HepG2 (cell line): ENCODE measurements around the gene PSMC4. TPM values are rescaled to one million over a fixed set of nuclear protein-coding genes. Genes with fewer than 3 reads are reported as not detected.

Source experiments
- ATAC-seq: fragments of 200-7000 bp; cut with Tn5 transposase; 3 replicates; pipeline ENCODE4 v1.9.1; 2020; ENCODE audit warnings: mild to moderate bottlenecking, moderate library complexity
- BruUV-seq: library from RNA; stranded (reverse); fragments of 400-500 nt; replicated peaks from 2 replicates; lab custom pipeline; 2021; lab: Mats Ljungman, UMichigan
- CTCF ChIA-PET: fragments of 300-600 bp; formaldehyde crosslinking; extraction: SDS; loops from one replicate; lab custom pipeline; 2021; ENCODE audit warnings: low total read pairs, inconsistent platforms, low intra/inter-chr PET ratio; lab: Yijun Ruan, JAX
- POLR2A ChIA-PET: fragments of 350-600 bp; sonication (Branson Sonifier 250); formaldehyde crosslinking; loops from one replicate; lab custom pipeline; 2020; ENCODE audit warnings: antibody characterized with exemption, inconsistent platforms; lab: Yijun Ruan, JAX
- DNase-seq: peaks from one replicate; pipeline ENCODE4 v3.0.0-alpha.2; 2015; ENCODE audit warnings: low spot score
- FAIRE-seq: peaks from 3 replicates; lab custom pipeline; 2011; peaks lifted over from hg19 to GRCh38; lab: Jason Lieb, UNC
- H2AFZ ChIP-seq: one replicate; pipeline ENCODE4 v1.6.1; 2011; ENCODE audit warnings: low read length, inconsistent platforms
- H3K27ac ChIP-seq: fragments of 300-600 bp; 3 replicates; pipeline ENCODE4 v1.8.0; 2011; ENCODE audit warnings: mixed run types, mild to moderate bottlenecking, mixed read lengths, low read length, inconsistent platforms; ENCODE audit not compliant: insufficient read depth; ENCODE audit errors: extremely low read length
- H3K27me3 ChIP-seq, 2 experiments: fragments of 200-600 bp in 1 of 2; 2 replicates in 1 of 2; 3 replicates in 1 of 2; pipeline versions ENCODE4 v1.6.0 to v1.8.0; 2011; ENCODE audit warnings: low read length in 2 of 2, mild to moderate bottlenecking in 2 of 2, moderate library complexity in 2 of 2, inconsistent platforms in 1 of 2; ENCODE audit not compliant: insufficient read depth in 2 of 2, control insufficient read depth in 1 of 2
- H3K36me3 ChIP-seq, 2 experiments: fragments of 200-600 bp in 1 of 2; replicated peaks in 1 of 2; 2 replicates in 1 of 2; 3 replicates in 1 of 2; pipeline versions ENCODE4 v1.5.1 to v1.8.0; 2011; ENCODE audit warnings: low read length in 2 of 2, inconsistent platforms in 1 of 2; ENCODE audit not compliant: insufficient read depth in 2 of 2, control insufficient read depth in 1 of 2
- H3K4me1 ChIP-seq: 2 replicates; pipeline ENCODE4 v1.5.1; 2012; ENCODE audit warnings: low read length, inconsistent platforms; ENCODE audit not compliant: insufficient read depth
- H3K4me2 ChIP-seq: 2 replicates; pipeline ENCODE4 v1.6.0; 2011; ENCODE audit warnings: low read depth, low read length, inconsistent platforms
- H3K4me3 ChIP-seq, 3 experiments: fragments of 200-600 bp in 1 of 3; sonication (generic), shearing (Covaris generic) in 1 of 3; replicated peaks in 1 of 3; 2 replicates each; pipeline ENCODE4 v1.5.1; 2011 to 2016; ENCODE audit warnings: low read length in 3 of 3, inconsistent platforms in 2 of 3, low read depth in 2 of 3, mild to moderate bottlenecking in 2 of 3, control low read depth in 1 of 3, mixed read lengths in 1 of 3; ENCODE audit not compliant: insufficient read depth in 1 of 3
- H3K79me2 ChIP-seq: one replicate; pipeline ENCODE4 v1.6.1; 2011; ENCODE audit warnings: low read length, inconsistent platforms; ENCODE audit not compliant: insufficient read depth
- H3K9ac ChIP-seq: 2 replicates; pipeline ENCODE4 v1.6.0; 2011; ENCODE audit warnings: mild to moderate bottlenecking, low read depth, low read length, inconsistent platforms; ENCODE audit not compliant: insufficient read depth
- H3K9me3 ChIP-seq: 2 replicates; pipeline ENCODE4 v1.5.1; 2012; ENCODE audit warnings: mild to moderate bottlenecking, low read length
- H4K20me1 ChIP-seq: 2 replicates; pipeline ENCODE4 v1.6.0; 2011; ENCODE audit warnings: inconsistent platforms, mild to moderate bottlenecking, low read length, moderate library complexity; ENCODE audit not compliant: insufficient read depth
- ARID3A ChIP-seq: IDR thresholded peaks from 2 replicates; pipeline ENCODE4 v1.6.1; 2012; ENCODE audit warnings: low read depth, low read length, improper control_type of control experiment
- ETV5 ChIP-seq: IDR thresholded peaks from 2 replicates; pipeline ENCODE4 v1.6.1; 2018; ENCODE audit warnings: missing biosample characterization, missing genetic modification reagents, inconsistent platforms, borderline replicate concordance
- FOXC1 ChIP-seq: sonication (generic); formaldehyde crosslinking; IDR thresholded peaks from 2 replicates; pipeline ENCODE4 v1.8.0; 2022; ENCODE audit warnings: mild to moderate bottlenecking, missing genetic modification reagents, borderline replicate concordance
- NFIC ChIP-seq: IDR thresholded peaks from 2 replicates; pipeline ENCODE4 v1.6.1; 2012; ENCODE audit warnings: mild to moderate bottlenecking, low read length, inconsistent platforms
- PCBP1 ChIP-seq: fragments of 200-400 bp; formaldehyde crosslinking; IDR thresholded peaks from 2 replicates; pipeline ENCODE4 v1.6.1; 2017; ENCODE audit warnings: mild to moderate bottlenecking, low read depth, low read length, borderline replicate concordance
- RNF219 ChIP-seq: sonication (generic); formaldehyde crosslinking; IDR thresholded peaks from 2 replicates; pipeline ENCODE4 v1.5.0; 2020; ENCODE audit warnings: mild to moderate bottlenecking, missing genetic modification reagents
- TEF ChIP-seq: sonication (generic); formaldehyde crosslinking; IDR thresholded peaks from 2 replicates; pipeline ENCODE4 v1.5.0; 2020; ENCODE audit warnings: missing genetic modification reagents
- ZBTB46 ChIP-seq: sonication (generic); formaldehyde crosslinking; IDR thresholded peaks from 2 replicates; pipeline ENCODE4 v1.4.0; 2020; ENCODE audit warnings: mild to moderate bottlenecking, missing genetic modification reagents, borderline replicate concordance
- ZFP36L1 ChIP-seq: sonication (generic); formaldehyde crosslinking; IDR thresholded peaks from 2 replicates; pipeline ENCODE4 v1.8.0; 2022; ENCODE audit warnings: mild to moderate bottlenecking, missing genetic modification reagents, moderate library complexity
- ZFP82 ChIP-seq: sonication (generic); formaldehyde crosslinking; IDR thresholded peaks from 2 replicates; pipeline ENCODE4 v1.5.1; 2020; ENCODE audit warnings: mild to moderate bottlenecking, missing genetic modification reagents, borderline replicate concordance
- ZKSCAN8 ChIP-seq: IDR thresholded peaks from 2 replicates; pipeline ENCODE4 v1.6.1; 2016; ENCODE audit warnings: borderline replicate concordance, missing genetic modification reagents, missing compliant biosample characterization
- ZNF101 ChIP-seq: sonication (generic); formaldehyde crosslinking; IDR thresholded peaks from 2 replicates; pipeline ENCODE4 v1.4.0; 2020; ENCODE audit warnings: mild to moderate bottlenecking, low read depth, missing genetic modification reagents, borderline replicate concordance
- ZSCAN29 ChIP-seq: sonication (generic); formaldehyde crosslinking; conservative IDR thresholded peaks from 2 replicates; pipeline ENCODE4 v1.4.0; 2020; ENCODE audit warnings: mild to moderate bottlenecking, missing genetic modification reagents
- WGBS: methylation state at CpG from one replicate; pipeline ENCODE4 v1.1.6; 2017; ENCODE audit warnings: low lambda C conversion rate; 5-methylcytosine and 5-hydroxymethylcytosine counted together
- in situ Hi-C: cut with HindIII; loops from 2 replicates; pipeline ENCODE4 v1.10.0; 2017; ENCODE audit warnings: low pct_unique_long_range_greater_than_20kb; ENCODE audit not compliant: extremely low pct_ligation_motif_present
- intact Hi-C: fragments of 100-400 bp; cut with micrococcal nuclease; formaldehyde crosslinking; loops from one replicate; pipeline ENCODE4 v1.10.0; 2022; ENCODE audit not compliant: unreplicated experiment
- polyA plus RNA-seq, 8 experiments: library from polyadenylated mRNA; depleted of rRNA in 3 of 8; stranded (reverse) in 7 of 8; unstranded in 1 of 8; fragments of >200 nt; fragmentation: Illumina TruSeq in 4 of 8; extraction: Trizol in 4 of 8; gene quantifications; 2 replicates each; pipeline versions ENCODE4 v1.2.1 to v1.2.3, GENCODE V29; 2011 to 2016; ENCODE audit warnings: low read depth in 4 of 8, missing spikeins in 1 of 8, mixed read lengths in 1 of 8; ENCODE audit not compliant: insufficient read depth in 1 of 8
- total RNA-seq, 5 experiments: library from RNA; depleted of rRNA; stranded (reverse); fragments of >200 nt; fragmentation: Illumina TruSeq; extraction: Trizol; gene quantifications; 2 replicates each; pipeline ENCODE4 v1.2.3, GENCODE V29; 2016; ENCODE audit warnings: low read depth in 1 of 5

Gene PSMC4
- total and polyA plus RNA-seq, 2 of the 13 experiments (the other 11 are each of a cell fraction or from before 2014, with no cell fraction given): 49.9 to 160 TPM

GRCh38 chr19:39949026-39949747, 21.8 kb upstream of the PSMC4 start (continued):
- TF ChIP-seq ZBTB46 (CRISPR knock-in tag) (no peak), RNF219 (CRISPR knock-in tag) (no peak), ARID3A (no peak), ZNF101 (no peak)

- Histone ChIP-seq H3K79me2 (no peaks in the 10 kb centered on the region), H3K4me1 (peaks cover 7% of the 10 kb centered on the region), H3K27ac (no peak overlapping the region), H3K4me2 (no peak overlapping the region), H3K36me3 (no peaks in the 10 kb centered on the region), H3K9me3 (no peaks in the 10 kb centered on the region), H4K20me1 (no peaks in the 10 kb centered on the region), H3K27me3 (no peaks in the 10 kb centered on the region), H3K9ac (no peak overlapping the region), H2AFZ (no peak overlapping the region), H3K4me3 (no peak overlapping the region)
- intact Hi-C loops (no loop called here), in situ Hi-C loops (no loop called here)
- TF ChIP-seq ZSCAN29 (CRISPR knock-in tag): no peak
- no peak for TF ChIP-seq TEF (CRISPR knock-in tag)
- no peak for TF ChIP-seq ZFP82 (CRISPR knock-in tag)
- no peak for TF ChIP-seq NFIC
- TF ChIP-seq FOXC1 (CRISPR knock-in tag): no peak
- TF ChIP-seq ZFP36L1 (CRISPR knock-in tag): no peak
- TF ChIP-seq ZKSCAN8: no peak
- no peak for TF ChIP-seq PCBP1
- no peak for TF ChIP-seq ETV5 (CRISPR knock-in tag)
- 53% methylated on average over 1 of the region's 2 CpGs for WGBS
- no TSS peak for BruUV-seq
- ATAC-seq (no peak), FAIRE-seq (no peak), DNase-seq (no peak)
- CTCF ChIA-PET: no interaction called here
- POLR2A ChIA-PET: no interaction called here
Measured at GRCh38 chr19:39951065-39951650, 19.8 kb upstream of the PSMC4 start.
